Activated effector memory CD4-positive, alpha-beta T cell treated with Interleukin-2 at 50 U/mL for 16 hours (primary cell): Measurements from ENCODE around the gene CENPF.
"Not testable (repeated sequence)": the region's sequence is repeated elsewhere in the genome, so short reads cannot be mapped to it uniquely, and the experiment has no call there.

ENCODE experiments used
- DNase-seq: peaks from one replicate; pipeline ENCODE4 v3.0.0-alpha.2; 2020

The CENPF gene

GRCh38 chr1:214602764-214603657 lies at the start of gene CENPF:
Gene CENPF, plus strand, starts transcription at chr1:214603195. Its CDS starts 10,560 bp downstream, at chr1:214613755.
- DNase-seq = peak; percentile 89

- no peak for DNase-seq
Measured at GRCh38 chr1:214557952-214558735, 44.9 kb upstream of the CENPF start.

- no peak for DNase-seq
Measured at GRCh38 chr1:214563881-214564280, 39.1 kb upstream of the CENPF start.

GRCh38 chr1:214565310-214565709 lies 37.7 kb upstream of the CENPF start:
- no peak for DNase-seq

GRCh38 chr1:214566158-214567104 lies 36.6 kb upstream of the CENPF start:
- no peak for DNase-seq

- DNase-seq = no peak
Measured at GRCh38 chr1:214567481-214567980, 35.5 kb upstream of the CENPF start.

- DNase-seq = no peak
Measured at GRCh38 chr1:214568328-214568727, 34.7 kb upstream of the CENPF start.

GRCh38 chr1:214569357-214570004 lies 33.5 kb upstream of the CENPF start:
- no peak for DNase-seq

- DNase-seq = no peak
Measured at GRCh38 chr1:214570442-214570841, 32.6 kb upstream of the CENPF start.

GRCh38 chr1:214571281-214571680 lies 31.7 kb upstream of the CENPF start:
- no peak for DNase-seq

GRCh38 chr1:214573386-214574318 lies 29.3 kb upstream of the CENPF start:
- no peak for DNase-seq

GRCh38 chr1:214574598-214575411 lies 28.2 kb upstream of the CENPF start:
- DNase-seq = no peak

GRCh38 chr1:214576120-214576519 lies 26.9 kb upstream of the CENPF start:
- DNase-seq = not testable (repeated sequence)

- no peak for DNase-seq
Measured at GRCh38 chr1:214579183-214579582, 23.8 kb upstream of the CENPF start.

- no peak for DNase-seq
Measured at GRCh38 chr1:214581785-214582184, 21.2 kb upstream of the CENPF start.

- no peak for DNase-seq
Measured at GRCh38 chr1:214582289-214582891, 20.6 kb upstream of the CENPF start.

GRCh38 chr1:214583113-214583512 lies 19.9 kb upstream of the CENPF start:
- DNase-seq = no peak

GRCh38 chr1:214583824-214584554 lies 19.0 kb upstream of the CENPF start:
- DNase-seq = no peak
